Endodermal cell (in vitro differentiated cells): ENCODE data around the gene HS6ST3. TPM values are rescaled to one million over a fixed set of nuclear protein-coding genes. Genes with fewer than 3 reads are reported as not detected.

Source experiments
- DNase-seq: peaks from one replicate; pipeline ENCODE4 v3.0.0-alpha.2; 2017
- H3K27ac ChIP-seq: 2 replicates; pipeline ENCODE4 v1.5.1; 2013; ENCODE audit warnings: mild to moderate bottlenecking, low read depth, low read length, moderate library complexity
- H3K27me3 ChIP-seq: 2 replicates; pipeline ENCODE4 v1.6.1; 2013; ENCODE audit warnings: mild to moderate bottlenecking, low read length, moderate library complexity; ENCODE audit not compliant: insufficient read depth, control insufficient read depth, poor library complexity, severe bottlenecking
- H3K36me3 ChIP-seq: 2 replicates; pipeline ENCODE4 v1.7.0; 2013; ENCODE audit warnings: mild to moderate bottlenecking, low read length, moderate library complexity; ENCODE audit not compliant: control insufficient read depth, insufficient read depth
- H3K4me1 ChIP-seq: one replicate; pipeline ENCODE4 v1.7.0; 2013; ENCODE audit warnings: low read length; ENCODE audit not compliant: control insufficient read depth, insufficient read depth
- H3K4me3 ChIP-seq: 2 replicates; pipeline ENCODE4 v1.5.1; 2013; ENCODE audit warnings: mild to moderate bottlenecking, low read length, moderate library complexity
- H3K9ac ChIP-seq: 2 replicates; pipeline ENCODE4 v1.6.1; 2013; ENCODE audit warnings: mild to moderate bottlenecking, low read length, moderate library complexity; ENCODE audit not compliant: poor library complexity, severe bottlenecking; ENCODE audit errors: extremely low read depth
- H3K9me3 ChIP-seq: 2 replicates; pipeline ENCODE4 v1.6.1; 2013; ENCODE audit warnings: mild to moderate bottlenecking, low read length, moderate library complexity; ENCODE audit not compliant: control insufficient read depth
- H3K27ac Mint-ChIP-seq: 2 replicates; pipeline ENCODE4 v1.8.0; 2020; ENCODE audit warnings: mixed read lengths
- H3K27me3 Mint-ChIP-seq: 2 replicates; pipeline ENCODE4 v1.8.0; 2021; ENCODE audit warnings: mild to moderate bottlenecking, mixed read lengths; ENCODE audit not compliant: insufficient read depth
- H3K36me3 Mint-ChIP-seq: 2 replicates; pipeline ENCODE4 v1.8.0; 2020; ENCODE audit warnings: low read depth, mixed read lengths
- H3K4me1 Mint-ChIP-seq: 2 replicates; pipeline ENCODE4 v1.8.0; 2020; ENCODE audit warnings: mixed read lengths
- H3K4me3 Mint-ChIP-seq: 2 replicates; pipeline ENCODE4 v1.8.0; 2020; ENCODE audit warnings: mild to moderate bottlenecking, moderate library complexity, mixed read lengths
- H3K9me3 Mint-ChIP-seq: 2 replicates; pipeline ENCODE4 v1.8.0; 2020; ENCODE audit warnings: mild to moderate bottlenecking, mixed read lengths
- CTCF ChIP-seq: fragments of 200-600 bp; sonication (generic); conservative IDR thresholded peaks from 2 replicates; pipeline ENCODE4 v1.5.0; 2021; ENCODE audit warnings: antibody characterized with exemption, mild to moderate bottlenecking
- WGBS, 2 experiments: methylation state at CpG; one replicate each; pipeline versions ENCODE4 v1.1.5 to v1.1.7; 2013; ENCODE audit warnings: missing lambda C conversion rate in 2 of 2, mixed read lengths in 1 of 2; ENCODE audit not compliant: insufficient coverage in 1 of 2, insufficient read length in 1 of 2; 5-methylcytosine and 5-hydroxymethylcytosine counted together
- total RNA-seq, 2 donors: library from RNA; stranded (reverse); fragmentation: NEBNext Ultra II Directional in 1 of 2; extraction: Animal tissue kit (Norgen Biotek cat#: 25700) in 1 of 2; gene quantifications; 2 replicates in 1 of 2; 3 replicates in 1 of 2; pipeline ENCODE4 v1.2.1, GENCODE V29; 2021

Gene HS6ST3
- total RNA-seq, 2 donors from 2014 or later = 0.84 to 1.1 TPM

GRCh38 chr13:96783511-96783910 lies 693.6 kb downstream of the HS6ST3 start:
- Histone ChIP-seq H3K27ac (no peak overlapping the region), H3K4me1 (no peaks in the 10 kb centered on the region), H3K4me3 (no peak overlapping the region), H3K9me3 (peaks cover 3% of the 10 kb centered on the region), H3K36me3 (no peaks in the 10 kb centered on the region), H3K9ac (no peak overlapping the region), H3K27me3 (no peaks in the 10 kb centered on the region)
- H3K27ac Mint-ChIP-seq = no peak overlapping the region
- no peaks in the 10 kb centered on the region for H3K27me3 Mint-ChIP-seq
- H3K36me3 Mint-ChIP-seq = no peaks in the 10 kb centered on the region
- WGBS, 2 experiments = 87 to 100% methylated on average over 1 to 3 of the region's 3 CpGs
- no peak for TF ChIP-seq CTCF
- no peak overlapping the region for H3K4me3 Mint-ChIP-seq
- H3K4me1 Mint-ChIP-seq = no peaks in the 10 kb centered on the region
- peaks cover 6% of the 10 kb centered on the region for H3K9me3 Mint-ChIP-seq
- no peak for DNase-seq

GRCh38 chr13:96785986-96786385 lies 696.1 kb downstream of the HS6ST3 start:
- Histone ChIP-seq H3K9me3 (no peaks in the 10 kb centered on the region), H3K4me1 (no peaks in the 10 kb centered on the region), H3K27me3 (no peaks in the 10 kb centered on the region), H3K27ac (no peak overlapping the region), H3K36me3 (no peaks in the 10 kb centered on the region), H3K9ac (no peak overlapping the region), H3K4me3 (no peak overlapping the region)
- Mint-ChIP-seq H3K9me3 (no peaks in the 10 kb centered on the region), H3K36me3 (no peaks in the 10 kb centered on the region), H3K4me3 (no peak overlapping the region), H3K27me3 (no peaks in the 10 kb centered on the region), H3K4me1 (no peaks in the 10 kb centered on the region), H3K27ac (no peak overlapping the region)
- 92 to 95% methylated on average over 3 of the region's 3 CpGs for WGBS, 2 experiments
- no peak for DNase-seq
- no peak for TF ChIP-seq CTCF

GRCh38 chr13:96792188-96792587 lies 702.3 kb downstream of the HS6ST3 start:
- no peaks in the 10 kb centered on the region for H3K9me3 Mint-ChIP-seq
- H3K27me3 Mint-ChIP-seq = no peaks in the 10 kb centered on the region
- H3K27ac Mint-ChIP-seq = no peak overlapping the region
- no peak overlapping the region for H3K4me3 Mint-ChIP-seq
- Histone ChIP-seq H3K27ac (no peak overlapping the region), H3K36me3 (no peaks in the 10 kb centered on the region), H3K4me3 (no peak overlapping the region), H3K4me1 (no peaks in the 10 kb centered on the region), H3K9ac (no peak overlapping the region), H3K9me3 (no peaks in the 10 kb centered on the region), H3K27me3 (no peaks in the 10 kb centered on the region)
- no peaks in the 10 kb centered on the region for H3K36me3 Mint-ChIP-seq
- WGBS, 2 experiments = 81 to 93% methylated on average over 3 of the region's 3 CpGs
- no peak for DNase-seq
- no peaks in the 10 kb centered on the region for H3K4me1 Mint-ChIP-seq
- peak; percentile 55 for TF ChIP-seq CTCF
